Osteoblast (primary cell): ENCODE results near the gene CDH1. TPM values are rescaled to one million over a fixed set of nuclear protein-coding genes. Genes with fewer than 3 reads are reported as not detected.
"Not testable (repeated sequence)": the region's sequence is repeated elsewhere in the genome, so short reads cannot be mapped to it uniquely, and the experiment has no call there.

Experiments used
- DNase-seq: peaks from one replicate; pipeline ENCODE4 v3.0.0; 2011; ENCODE audit warnings: low spot score, mixed read lengths; ENCODE audit not compliant: insufficient read length; ENCODE audit errors: missing footprints
- H2AFZ ChIP-seq: 2 replicates; pipeline ENCODE4 v1.6.0; 2011; ENCODE audit warnings: mild to moderate bottlenecking, low read length
- H3K27ac ChIP-seq: 2 replicates; pipeline ENCODE4 v1.5.1; 2011; ENCODE audit warnings: mild to moderate bottlenecking, low read depth, low read length, moderate library complexity
- H3K27me3 ChIP-seq: 2 replicates; pipeline ENCODE4 v1.6.0; 2012; ENCODE audit warnings: mild to moderate bottlenecking, control low read depth, inconsistent platforms, low read length, moderate library complexity; ENCODE audit not compliant: insufficient read depth
- H3K36me3 ChIP-seq: 2 replicates; pipeline ENCODE4 v1.5.1; 2011; ENCODE audit warnings: mild to moderate bottlenecking, low read length, control low read depth, moderate library complexity; ENCODE audit not compliant: insufficient read depth
- H3K4me1 ChIP-seq: 2 replicates; pipeline ENCODE4 v1.5.1; 2011; ENCODE audit warnings: mild to moderate bottlenecking, low read length, control low read depth, moderate library complexity; ENCODE audit not compliant: insufficient read depth
- H3K4me2 ChIP-seq: 2 replicates; pipeline ENCODE4 v1.6.0; 2011; ENCODE audit warnings: mild to moderate bottlenecking, low read length; ENCODE audit not compliant: insufficient read depth
- H3K4me3 ChIP-seq: fragments of 200-600 bp; sonication (generic); 3 replicates; pipeline ENCODE4 v1.5.1; 2012; ENCODE audit warnings: mild to moderate bottlenecking, low read length, inconsistent platforms; ENCODE audit not compliant: insufficient read depth
- H3K79me2 ChIP-seq: 2 replicates; pipeline ENCODE4 v1.6.0; 2012; ENCODE audit warnings: mild to moderate bottlenecking, low read length, control low read depth, inconsistent platforms; ENCODE audit not compliant: insufficient read depth
- H3K9me3 ChIP-seq: 2 replicates; pipeline ENCODE4 v1.5.1; 2011; ENCODE audit warnings: low read depth, low read length, control low read depth
- H4K20me1 ChIP-seq: 2 replicates; pipeline ENCODE4 v1.6.0; 2012; ENCODE audit warnings: mild to moderate bottlenecking, low read length, control low read depth; ENCODE audit not compliant: insufficient read depth
- CTCF ChIP-seq: IDR thresholded peaks from 2 replicates; pipeline ENCODE4 v1.5.1; 2011; ENCODE audit warnings: mild to moderate bottlenecking, low read depth, low read length, moderate library complexity; ENCODE audit errors: extremely low read depth
- total RNA-seq: library from RNA; depleted of rRNA; stranded (reverse); fragments of >200 nt; gene quantifications from 2 replicates; pipeline ENCODE4 v1.2.3, GENCODE V29; 2012

CDH1 gene
- total RNA-seq, 1 donor, result 1.1 TPM

- Histone ChIP-seq H3K4me2 (no peak overlapping the region), H4K20me1 (no peaks in the 10 kb centered on the region), H3K79me2 (no peaks in the 10 kb centered on the region), H3K9me3 (no peaks in the 10 kb centered on the region), H3K4me1 (peaks cover 10% of the 10 kb centered on the region), H3K36me3 (no peaks in the 10 kb centered on the region), H3K4me3 (no peak overlapping the region), H3K27me3 (peaks cover 20% of the 10 kb centered on the region), H2AFZ (no peak overlapping the region), H3K27ac (no peak overlapping the region)
- TF ChIP-seq CTCF, result no peak
- no peak for DNase-seq
Observed at GRCh38 chr16:68784226-68784625, 47.1 kb downstream of the CDH1 start.

- H2AFZ ChIP-seq, result no peak overlapping the region
- no peak overlapping the region for H3K27ac ChIP-seq
- no peaks in the 10 kb centered on the region for H3K79me2 ChIP-seq
- peaks cover 14% of the 10 kb centered on the region for H3K4me1 ChIP-seq
- H4K20me1 ChIP-seq, result no peaks in the 10 kb centered on the region
- DNase-seq, result no peak
- no peak for TF ChIP-seq CTCF
- no peak overlapping the region for H3K4me3 ChIP-seq
- no peaks in the 10 kb centered on the region for H3K9me3 ChIP-seq
- no peaks in the 10 kb centered on the region for H3K36me3 ChIP-seq
- H3K4me2 ChIP-seq, result no peak overlapping the region
- peaks cover 20% of the 10 kb centered on the region for H3K27me3 ChIP-seq
Observed at GRCh38 chr16:68784721-68785120, 47.6 kb downstream of the CDH1 start.

GRCh38 chr16:68785715-68786114, 48.6 kb downstream of the CDH1 start:
- H2AFZ ChIP-seq, result no peak overlapping the region
- no peaks in the 10 kb centered on the region for H3K79me2 ChIP-seq
- H3K4me3 ChIP-seq, result no peak overlapping the region
- H4K20me1 ChIP-seq, result no peaks in the 10 kb centered on the region
- no peak for DNase-seq
- no peak overlapping the region for H3K4me2 ChIP-seq
- no peaks in the 10 kb centered on the region for H3K36me3 ChIP-seq
- H3K27me3 ChIP-seq, result peaks cover 12% of the 10 kb centered on the region
- H3K4me1 ChIP-seq, result peaks cover 24% of the 10 kb centered on the region
- H3K27ac ChIP-seq, result no peak overlapping the region
- H3K9me3 ChIP-seq, result no peaks in the 10 kb centered on the region
- no peak for TF ChIP-seq CTCF

GRCh38 chr16:68786685-68787418, 49.8 kb downstream of the CDH1 start:
- Histone ChIP-seq H3K27ac (no peak overlapping the region), H3K4me2 (no peak overlapping the region)

GRCh38 chr16:68787419-68787807, 50.3 kb downstream of the CDH1 start:
- not testable (repeated sequence) for DNase-seq, H3K27me3 ChIP-seq, H2AFZ ChIP-seq, H3K79me2 ChIP-seq, H3K4me2 ChIP-seq, H3K36me3 ChIP-seq, H4K20me1 ChIP-seq, H3K4me3 ChIP-seq, H3K9me3 ChIP-seq, H3K27ac ChIP-seq
- peaks cover 29% of the 10 kb centered on the region for H3K4me1 ChIP-seq

More at GRCh38 chr16:68786685-68787418, 49.8 kb downstream of the CDH1 start:
- Histone ChIP-seq H3K4me1 (peaks cover 28% of the 10 kb centered on the region), H4K20me1 (no peaks in the 10 kb centered on the region), H3K4me3 (no peak overlapping the region), H3K27me3 (peaks cover 6% of the 10 kb centered on the region), H3K9me3 (no peaks in the 10 kb centered on the region), H3K79me2 (no peaks in the 10 kb centered on the region), H2AFZ (no peak overlapping the region), H3K36me3 (no peaks in the 10 kb centered on the region)
- DNase-seq, result no peak
- TF ChIP-seq CTCF, result no peak
